Keratinocyte (primary cell): ENCODE results near the gene AP5Z1. TPM values are rescaled to one million over a fixed set of nuclear protein-coding genes. Genes with fewer than 3 reads are reported as not detected.

Experiments
- DNase-seq: peaks from one replicate; pipeline ENCODE4 v3.0.0-alpha.2; 2011; ENCODE audit warnings: low read depth, missing footprints, low spot score
- FAIRE-seq: peaks from 2 replicates; lab custom pipeline; 2011; peaks lifted over from hg19 to GRCh38; lab: Jason Lieb, UNC
- H2AFZ ChIP-seq: 2 replicates; pipeline ENCODE4 v1.6.0; 2012; ENCODE audit warnings: low read length, control low read depth, inconsistent platforms; ENCODE audit not compliant: control insufficient read depth
- H3K27ac ChIP-seq: 2 replicates; pipeline ENCODE4 v1.5.1; 2011; ENCODE audit warnings: low read length; ENCODE audit not compliant: control insufficient read depth, insufficient read depth
- H3K27me3 ChIP-seq: 3 replicates; pipeline ENCODE4 v1.6.0; 2011; ENCODE audit warnings: low read length; ENCODE audit not compliant: control insufficient read depth, insufficient read depth; ENCODE audit errors: extremely low read depth
- H3K36me3 ChIP-seq, 2 experiments: 2 replicates in 1 of 2; 3 replicates in 1 of 2; pipeline ENCODE4 v1.5.1; 2011; ENCODE audit warnings: low read length in 2 of 2, mild to moderate bottlenecking in 1 of 2; ENCODE audit not compliant: control insufficient read depth in 2 of 2, insufficient read depth in 2 of 2; ENCODE audit errors: extremely low read depth in 1 of 2
- H3K4me1 ChIP-seq: 3 replicates; pipeline ENCODE4 v1.5.1; 2011; ENCODE audit warnings: low read length; ENCODE audit not compliant: control insufficient read depth, insufficient read depth; ENCODE audit errors: extremely low read depth
- H3K4me2 ChIP-seq: 3 replicates; pipeline ENCODE4 v1.6.0; 2011; ENCODE audit warnings: low read depth, low read length; ENCODE audit not compliant: control insufficient read depth, insufficient read depth; ENCODE audit errors: extremely low read depth
- H3K4me3 ChIP-seq, 3 experiments: fragments of 200-600 bp in 1 of 3; sonication (generic) in 1 of 3; 2 replicates in 2 of 3; 3 replicates in 1 of 3; pipeline ENCODE4 v1.5.1; 2011 to 2016; ENCODE audit warnings: low read length in 3 of 3, mild to moderate bottlenecking in 3 of 3, control low read depth in 2 of 3, inconsistent platforms in 1 of 3, low read depth in 1 of 3, mixed read lengths in 1 of 3, mixed run types in 1 of 3, moderate library complexity in 1 of 3; ENCODE audit not compliant: control insufficient read depth in 2 of 3, insufficient read depth in 2 of 3; ENCODE audit errors: extremely low read depth in 1 of 3
- H3K79me2 ChIP-seq: 2 replicates; pipeline ENCODE4 v1.6.0; 2012; ENCODE audit warnings: low read length; ENCODE audit not compliant: control insufficient read depth, insufficient read depth
- H3K9ac ChIP-seq: 3 replicates; pipeline ENCODE4 v1.6.0; 2011; ENCODE audit warnings: low read length; ENCODE audit not compliant: control insufficient read depth, insufficient read depth; ENCODE audit errors: extremely low read depth
- H3K9me1 ChIP-seq: 3 replicates; pipeline ENCODE4 v1.6.0; 2011; ENCODE audit warnings: low read length; ENCODE audit not compliant: control insufficient read depth, insufficient read depth; ENCODE audit errors: extremely low read depth
- H3K9me3 ChIP-seq: 2 replicates; pipeline ENCODE4 v1.5.1; 2012; ENCODE audit warnings: low read depth, low read length; ENCODE audit not compliant: control insufficient read depth
- H4K20me1 ChIP-seq: 3 replicates; pipeline ENCODE4 v1.6.0; 2011; ENCODE audit warnings: low read length; ENCODE audit not compliant: control insufficient read depth, insufficient read depth; ENCODE audit errors: extremely low read depth
- CTCF ChIP-seq, 3 experiments: IDR thresholded peaks in 1 of 3; conservative IDR thresholded peaks in 1 of 3; optimal IDR thresholded peaks in 1 of 3; 2 replicates in 2 of 3; 3 replicates in 1 of 3; pipeline versions ENCODE3 to v1.5.1; 2011; ENCODE audit warnings: low read length in 3 of 3, mild to moderate bottlenecking in 3 of 3, moderate library complexity in 2 of 3, control low read depth in 1 of 3, inconsistent platforms in 1 of 3; ENCODE audit not compliant: insufficient read depth in 2 of 3; ENCODE audit errors: extremely low read depth in 1 of 3
- EZH2 ChIP-seq: IDR thresholded peaks from one replicate; pipeline ENCODE4 v1.6.1; 2012; ENCODE audit warnings: inconsistent platforms, mild to moderate bottlenecking, low read length, moderate library complexity
- dilution Hi-C: fragments of 300-500 bp; cut with MboI; formaldehyde crosslinking; loops from one replicate; pipeline ENCODE4 v1.7.0; 2020; ENCODE audit warnings: low sequenced_read_pairs; ENCODE audit not compliant: extremely low pct_ligation_motif_present
- polyA plus RNA-seq, 5 experiments: library from polyadenylated mRNA; depleted of rRNA in 3 of 5; stranded (reverse) in 3 of 5; stranded (forward) in 1 of 5; unstranded in 1 of 5; fragments of >200 nt; gene quantifications; 1 replicate in 1 of 5; 2 replicates in 3 of 5; 3 replicates in 1 of 5; pipeline versions ENCODE4 v1.2.1 to v1.2.3, GENCODE V29; 2011 to 2012; ENCODE audit warnings: missing spikeins in 2 of 5, low read depth in 1 of 5, low replicate concordance in 1 of 5

AP5Z1 gene
- polyA plus RNA-seq, 1 donor (not counting 4 experiments of a cell fraction or from before 2014, with no cell fraction given), result 12.6 TPM

GRCh38 chr7:4822677-4823076, 47.3 kb downstream of the AP5Z1 start:
- Histone ChIP-seq H3K9ac (no peak overlapping the region), H3K27ac (no peak overlapping the region), H3K36me3 (no peaks in the 10 kb centered on the region), H3K4me2 (no peak overlapping the region), H3K9me3 (no peaks in the 10 kb centered on the region), H3K27me3 (no peaks in the 10 kb centered on the region), H3K79me2 (no peaks in the 10 kb centered on the region), H2AFZ (no peak overlapping the region), H4K20me1 (no peaks in the 10 kb centered on the region), H3K4me1 (no peaks in the 10 kb centered on the region), H3K9me1 (no peaks in the 10 kb centered on the region), H3K4me3 (no peak overlapping the region)
- FAIRE-seq, result no peak
- TF ChIP-seq EZH2 (no peak), CTCF (optimal IDR thresholded peaks at IDR 0.05 in 1 of 3, IDR thresholded peaks at IDR 0.05 in 1 of 3, conservative IDR thresholded peaks at IDR 0.05 in 1 of 3; ENCODE audit: extremely low read depth in 1 of 3, insufficient read depth in 2 of 3, low read length in 3 of 3) (no peak)
- DNase-seq, result no peak
- dilution Hi-C loops, result no loop called here

- Histone ChIP-seq H3K27ac (no peak overlapping the region), H3K27me3 (no peaks in the 10 kb centered on the region), H3K9ac (no peak overlapping the region), H3K4me3 (no peak overlapping the region), H3K79me2 (no peaks in the 10 kb centered on the region), H3K4me2 (no peak overlapping the region), H3K9me1 (no peaks in the 10 kb centered on the region), H3K4me1 (no peaks in the 10 kb centered on the region), H3K36me3 (no peaks in the 10 kb centered on the region), H2AFZ (no peak overlapping the region), H4K20me1 (no peaks in the 10 kb centered on the region), H3K9me3 (no peaks in the 10 kb centered on the region)
- TF ChIP-seq EZH2 (no peak), CTCF (optimal IDR thresholded peaks at IDR 0.05 in 1 of 3, IDR thresholded peaks at IDR 0.05 in 1 of 3, conservative IDR thresholded peaks at IDR 0.05 in 1 of 3; ENCODE audit: extremely low read depth in 1 of 3, insufficient read depth in 2 of 3, low read length in 3 of 3) (no peak)
- DNase-seq (no peak), FAIRE-seq (no peak)
- dilution Hi-C loops, result no loop called here
These were observed 48.2 kb downstream of the AP5Z1 start for GRCh38 chr7:4823441-4824119.
